BE2C (cell line): ENCODE results near the gene KCTD14.

Experiments used
- DNase-seq: peaks from one replicate; pipeline ENCODE4 v3.0.0-alpha.2; 2020
- H3K27me3 ChIP-seq: fragments of 250-450 bp; sonication (Bioruptor Pico); 2 replicates; pipeline ENCODE4 v1.5.1; 2020; ENCODE audit warnings: mild to moderate bottlenecking
- H3K36me3 ChIP-seq: fragments of 250-450 bp; sonication (Bioruptor Pico); 2 replicates; pipeline ENCODE4 v1.5.1; 2020; ENCODE audit warnings: mild to moderate bottlenecking
- H3K4me1 ChIP-seq: fragments of 250-450 bp; sonication (Bioruptor Pico); 2 replicates; pipeline ENCODE4 v1.5.1; 2020
- H3K4me3 ChIP-seq: 2 replicates; pipeline ENCODE4 v1.5.1; 2011; ENCODE audit warnings: low read depth, low read length
- H3K9me3 ChIP-seq: fragments of 250-450 bp; sonication (Bioruptor Pico); 2 replicates; pipeline ENCODE4 v1.5.1; 2020
- TF ChIP-seq, protein P1 (sequence below): IDR thresholded peaks from 2 replicates; pipeline ENCODE4 v1.5.1; 2012; ENCODE audit warnings: mild to moderate bottlenecking, low read depth, low read length

KCTD14 gene

DNA sequence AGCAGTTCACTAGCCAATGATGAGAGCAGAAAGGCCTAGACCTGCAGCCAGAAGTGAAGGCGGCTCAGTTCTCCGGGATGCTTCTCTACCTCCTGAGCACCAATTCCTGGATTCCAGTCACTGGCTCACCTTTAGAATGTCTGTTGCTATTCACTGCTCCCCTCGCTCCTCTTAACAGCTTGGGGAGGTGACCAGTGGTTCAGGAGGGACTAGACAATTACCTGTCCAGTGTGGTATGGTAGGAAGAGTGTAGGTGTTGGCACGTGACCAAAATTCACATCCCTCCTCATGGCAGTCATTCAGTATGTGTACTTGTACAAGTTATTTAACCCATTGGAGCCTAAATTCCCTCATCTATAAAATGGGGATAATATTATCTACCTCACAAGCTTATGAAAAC, 44.6 kb upstream of the KCTD14 start:
- DNase-seq, result no peak
- no peaks in the 10 kb centered on the region for H3K9me3 ChIP-seq
- no peaks in the 10 kb centered on the region for H3K27me3 ChIP-seq
- H3K4me1 ChIP-seq, result peaks cover 10% of the 10 kb centered on the region
- no peak overlapping the region for H3K4me3 ChIP-seq
- H3K36me3 ChIP-seq, result peaks cover 37% of the 10 kb centered on the region
- TF ChIP-seq, protein P1, sequence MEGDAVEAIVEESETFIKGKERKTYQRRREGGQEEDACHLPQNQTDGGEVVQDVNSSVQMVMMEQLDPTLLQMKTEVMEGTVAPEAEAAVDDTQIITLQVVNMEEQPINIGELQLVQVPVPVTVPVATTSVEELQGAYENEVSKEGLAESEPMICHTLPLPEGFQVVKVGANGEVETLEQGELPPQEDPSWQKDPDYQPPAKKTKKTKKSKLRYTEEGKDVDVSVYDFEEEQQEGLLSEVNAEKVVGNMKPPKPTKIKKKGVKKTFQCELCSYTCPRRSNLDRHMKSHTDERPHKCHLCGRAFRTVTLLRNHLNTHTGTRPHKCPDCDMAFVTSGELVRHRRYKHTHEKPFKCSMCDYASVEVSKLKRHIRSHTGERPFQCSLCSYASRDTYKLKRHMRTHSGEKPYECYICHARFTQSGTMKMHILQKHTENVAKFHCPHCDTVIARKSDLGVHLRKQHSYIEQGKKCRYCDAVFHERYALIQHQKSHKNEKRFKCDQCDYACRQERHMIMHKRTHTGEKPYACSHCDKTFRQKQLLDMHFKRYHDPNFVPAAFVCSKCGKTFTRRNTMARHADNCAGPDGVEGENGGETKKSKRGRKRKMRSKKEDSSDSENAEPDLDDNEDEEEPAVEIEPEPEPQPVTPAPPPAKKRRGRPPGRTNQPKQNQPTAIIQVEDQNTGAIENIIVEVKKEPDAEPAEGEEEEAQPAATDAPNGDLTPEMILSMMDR, result no peak

DNA sequence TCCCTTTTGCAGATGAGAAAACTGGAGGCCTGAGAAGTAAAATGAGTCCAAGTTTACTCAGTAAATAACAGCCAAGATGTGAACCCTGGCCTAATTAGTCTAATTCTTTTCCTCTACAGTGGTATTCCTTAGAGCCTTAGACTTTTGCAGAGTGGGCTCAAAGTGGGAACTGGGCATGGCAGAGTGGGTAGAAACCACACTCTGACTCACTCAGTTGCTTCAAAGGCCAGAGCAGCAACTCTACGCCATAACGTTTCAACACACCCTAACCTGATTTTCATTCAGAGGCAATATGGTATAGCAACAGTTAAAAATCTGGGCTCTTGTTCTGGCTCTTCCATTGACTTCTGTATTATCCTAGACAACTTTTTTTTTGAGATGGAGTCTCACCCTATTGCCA, 43.4 kb upstream of the KCTD14 start:
- Histone ChIP-seq H3K4me3 (no peak overlapping the region), H3K36me3 (peaks cover 26% of the 10 kb centered on the region), H3K9me3 (no peaks in the 10 kb centered on the region), H3K27me3 (no peaks in the 10 kb centered on the region), H3K4me1 (peaks cover 10% of the 10 kb centered on the region)
- DNase-seq, result no peak
- TF ChIP-seq, protein P1, result no peak

DNA sequence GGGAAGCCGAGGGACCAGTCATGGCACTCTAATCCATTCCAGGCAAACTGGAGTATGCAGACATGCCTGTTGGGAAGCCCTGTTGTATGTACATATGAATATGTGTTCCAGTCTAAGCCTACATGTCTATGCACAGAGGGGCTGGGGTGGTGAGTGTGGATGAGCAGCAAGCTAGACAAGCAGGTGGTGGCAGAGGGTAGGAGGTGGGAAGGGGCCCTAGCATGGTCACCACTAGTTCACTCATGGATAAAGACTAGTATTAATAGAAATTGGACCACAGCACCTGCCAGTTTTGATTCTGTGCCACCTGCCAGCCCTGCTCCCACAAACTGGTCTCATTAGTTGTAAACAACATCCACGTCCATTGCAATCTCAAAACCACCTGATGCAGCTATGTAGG, 42.1 kb upstream of the KCTD14 start:
- no peak overlapping the region for H3K4me3 ChIP-seq
- H3K27me3 ChIP-seq, result no peaks in the 10 kb centered on the region
- H3K9me3 ChIP-seq, result no peaks in the 10 kb centered on the region
- no peak for DNase-seq
- peaks cover 3% of the 10 kb centered on the region; the same call in 1 of the 2 replicates for H3K4me1 ChIP-seq
- TF ChIP-seq, protein P1, result no peak
- peaks cover 13% of the 10 kb centered on the region for H3K36me3 ChIP-seq

DNA sequence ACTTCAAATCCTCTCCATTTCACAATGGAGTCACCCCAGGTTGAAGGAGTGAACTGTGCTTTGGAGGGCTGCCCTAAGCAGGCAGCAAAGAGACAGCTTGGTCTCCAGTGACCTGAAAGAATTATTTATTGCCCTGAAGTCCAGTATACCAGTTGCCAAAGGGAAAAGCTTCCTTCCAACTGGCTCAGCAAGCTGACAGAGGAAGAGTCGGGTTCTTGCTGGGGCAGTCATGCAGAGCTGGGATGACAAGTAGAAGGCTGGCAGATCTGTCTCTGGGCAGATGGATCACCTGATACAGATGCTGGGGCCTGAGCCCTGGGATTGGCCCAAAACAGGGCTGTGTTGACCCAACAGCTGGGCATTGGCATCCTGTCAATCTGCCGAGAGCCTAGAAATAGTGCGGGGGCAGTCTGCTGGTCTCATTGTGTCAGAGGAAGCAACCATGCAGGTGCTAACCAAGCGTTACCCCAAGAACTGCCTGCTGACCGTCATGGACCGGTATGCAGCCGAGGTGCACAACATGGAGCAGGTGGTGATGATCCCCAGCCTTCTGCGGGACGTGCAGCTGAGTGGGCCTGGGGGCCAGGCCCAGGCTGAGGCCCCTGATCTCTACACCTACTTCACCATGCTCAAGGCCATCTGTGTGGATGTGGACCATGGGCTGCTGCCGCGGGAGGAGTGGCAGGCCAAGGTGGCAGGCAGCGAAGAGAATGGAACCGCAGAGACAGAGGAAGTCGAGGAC, 40.5 kb upstream of the KCTD14 start, which contains the start of gene THRSP:
TSS of gene THRSP (plus strand) at position 422 of the 742 bp plus-strand sequence. CDS start at position 443, 21 bp downstream.
- DNase-seq, result no peak
- Histone ChIP-seq H3K9me3 (no peaks in the 10 kb centered on the region), H3K36me3 (peaks cover 8% of the 10 kb centered on the region), H3K27me3 (no peaks in the 10 kb centered on the region), H3K4me3 (no peak within 1 kb of the TSS), H3K4me1 (no peaks in the 10 kb centered on the region)
- TF ChIP-seq, protein P1, result no peak

DNA sequence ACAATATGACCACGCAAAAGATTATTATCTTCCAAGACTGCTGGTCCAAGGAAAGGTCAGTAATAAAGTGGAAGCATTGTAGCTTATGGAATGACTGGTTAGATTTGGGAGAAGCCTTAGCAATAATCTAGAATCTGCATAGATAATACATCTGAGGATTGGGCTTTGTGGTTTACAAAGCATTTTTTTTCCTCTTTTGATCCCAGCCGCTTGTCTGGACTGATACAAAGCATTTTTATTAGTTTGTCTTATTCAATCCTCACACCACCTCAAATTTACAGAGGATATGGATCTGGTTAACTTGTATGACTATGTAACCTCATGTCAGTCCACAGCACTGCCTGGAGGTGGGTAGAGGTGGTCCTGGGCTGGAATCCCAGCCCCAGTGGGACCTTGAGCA, 39.6 kb upstream of the KCTD14 start:
- no peaks in the 10 kb centered on the region for H3K4me1 ChIP-seq
- H3K36me3 ChIP-seq, result peaks cover 5% of the 10 kb centered on the region
- no peaks in the 10 kb centered on the region for H3K27me3 ChIP-seq
- DNase-seq, result no peak
- no peaks in the 10 kb centered on the region for H3K9me3 ChIP-seq
- TF ChIP-seq, protein P1, result no peak
- no peak overlapping the region for H3K4me3 ChIP-seq

DNA sequence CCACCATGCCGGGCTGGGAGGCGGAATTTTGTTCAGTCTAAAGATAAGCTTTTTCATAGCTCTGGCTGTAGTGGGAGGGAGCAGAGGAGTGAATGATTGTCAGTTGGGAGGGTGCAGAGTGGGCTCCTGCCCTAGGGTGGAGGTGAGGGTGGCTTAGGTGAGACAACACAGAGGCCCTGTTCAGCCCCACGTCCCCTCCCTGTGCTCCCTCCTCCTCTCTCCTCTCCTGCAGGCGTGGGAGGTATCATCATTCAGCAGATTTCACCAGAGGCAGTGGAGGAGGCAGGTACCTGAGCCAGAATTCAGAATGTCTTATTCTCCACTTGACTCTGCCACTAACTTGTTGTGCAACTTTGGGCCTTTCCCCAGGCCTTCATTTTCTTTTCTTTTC, 38.8 kb upstream of the KCTD14 start:
- H3K9me3 ChIP-seq, result no peaks in the 10 kb centered on the region
- H3K4me1 ChIP-seq, result no peaks in the 10 kb centered on the region
- TF ChIP-seq, protein P1, result no peak
- H3K27me3 ChIP-seq, result no peaks in the 10 kb centered on the region
- no peak for DNase-seq
- H3K4me3 ChIP-seq, result no peak overlapping the region
- H3K36me3 ChIP-seq, result no peaks in the 10 kb centered on the region
